A549 treated with dexamethasone at 1 μM for 4 hours (cell line): ENCODE measurements around the gene VNN1. TPM values are rescaled to one million over a fixed set of nuclear protein-coding genes. Genes with fewer than 3 reads are reported as not detected.

Source experiments
- total RNA-seq: library from RNA; stranded (reverse); fragments of 200-300 nt; extraction: Qiagen RNA extraction; gene quantifications from 5 replicates; pipeline ENCODE4 v1.2.3, GENCODE V29; 2022

The VNN1 gene
- total RNA-seq: 0.03 to 0.05 TPM (median 0.04 TPM) in 4 of 5 replicates, not detected in the other

GRCh38 chr6:132713352-132714134, at the start of gene VNN1:
Gene VNN1 (minus strand): TSS chr6:132714055. CDS start chr6:132714035, 20 bp downstream.

GRCh38 chr6:132659082-132659481, 54.8 kb downstream of the VNN1 start, which contains the start of gene TAAR1:
Gene TAAR1 (minus strand): TSS chr6:132659182. CDS start chr6:132646003, 13,179 bp downstream.

Other genes starting within 250 kb of the VNN1 start
- 20.6 to 26.0 TPM (median 24.4 TPM) in 5 replicates for gene STX7, start 200.9 kb downstream of the VNN1 start, total RNA-seq
- not detected in 5 replicates for gene TAAR9, start 175.8 kb downstream of the VNN1 start, total RNA-seq
- not detected in 5 replicates for gene TAAR8, start 161.4 kb downstream of the VNN1 start, total RNA-seq
- not detected in 5 replicates for gene TAAR6, start 143.7 kb downstream of the VNN1 start, total RNA-seq
- not detected in 5 replicates for gene TAAR5, start 124.3 kb downstream of the VNN1 start, total RNA-seq
- not detected in 5 replicates for gene TAAR2, start 89.8 kb downstream of the VNN1 start, total RNA-seq
- gene TAAR1, start 54.9 kb downstream of the VNN1 start, total RNA-seq: not detected in 5 replicates
- not detected in 5 replicates for gene VNN2, start 43.8 kb upstream of the VNN1 start, total RNA-seq
- gene SLC18B1, start 84.6 kb upstream of the VNN1 start, total RNA-seq: 4.6 to 5.1 TPM (median 4.8 TPM) in 5 replicates
- 1,414 to 2,096 TPM (median 1,459 TPM) in 5 replicates for gene RPS12, start 100.5 kb upstream of the VNN1 start, total RNA-seq